ENCODE results near the gene HOXA3. TPM values are rescaled to one million over a fixed set of nuclear protein-coding genes. Genes with fewer than 3 reads are reported as not detected.
A peak's percentile ranks its signal among the peaks of the same experiment; 100 is the strongest.

HOXA3 gene
- total and polyA plus RNA-seq, 10 of the 15 experiments (the other 5 are each of a cell fraction or from before 2014, with no cell fraction given): 0.05 TPM; not detected in 9

DNA sequence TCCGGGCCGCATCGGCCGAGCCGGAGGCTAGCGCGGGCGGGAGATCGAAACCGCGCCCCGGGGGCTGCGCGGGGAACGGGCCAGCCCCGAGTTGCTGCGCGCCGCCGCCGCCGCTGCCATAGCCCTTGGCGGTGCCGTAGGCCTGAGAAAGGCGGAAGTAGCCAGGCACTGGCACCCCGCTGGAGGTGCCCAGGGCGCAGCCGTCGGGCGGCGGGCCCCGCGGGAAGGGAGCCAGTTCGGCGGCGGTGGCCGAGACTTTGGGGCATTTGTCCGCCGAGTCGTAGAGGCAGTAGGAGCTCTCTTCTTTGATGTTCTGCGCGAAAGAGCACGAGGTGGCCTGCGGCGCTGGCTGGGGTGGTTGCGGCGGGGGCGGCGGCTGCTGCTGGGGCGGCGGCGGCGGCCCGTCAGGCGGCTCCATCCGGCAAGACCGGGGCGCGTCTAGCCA lies 21.1 kb upstream of the HOXA3 start:
- ChIA-PET CTCF (no interaction called here), RAD21 (ENCODE audit: unreplicated experiment) (interaction anchor here (0.8 kb wide), 1 partner anchor 15 kb away, joined by 3 read pairs; no protein-coding TSS in a partner anchor), SMC1A (ENCODE audit: uncharacterized antibody, unreplicated experiment) (no interaction called here), POLR2A (no interaction called here)
- Histone ChIP-seq H4K20me1 (ENCODE audit: control insufficient read depth, insufficient read depth) (no peaks in the 10 kb centered on the region), H2AFZ (ENCODE audit: control insufficient read depth, low read depth, low read length) (no peak overlapping the region), H3K27ac (ENCODE audit: control insufficient read depth, insufficient read depth) (no peak overlapping the region), H3K4me2 (ENCODE audit: control insufficient read depth, insufficient read depth) (0 out of 2 replicates have a peak overlapping the region, but pooled peaks have one; percentile 3), H3K79me2 (ENCODE audit: control insufficient read depth, insufficient read depth, low read length) (no peaks in the 10 kb centered on the region), H3K9me3 (replicated peaks; ENCODE audit: control insufficient read depth, insufficient read depth, low read length) (no peaks in the 10 kb centered on the region; the same call in 2 of the 3 replicates), H3K4me3 (no peak overlapping the region), H3K9ac (ENCODE audit: control insufficient read depth, insufficient read depth, low read length) (no peak overlapping the region), H3K27me3 (replicated peaks in 1 of 2; ENCODE audit: control insufficient read depth in 2 of 2, insufficient read depth in 2 of 2, low read length in 1 of 2) (peaks cover 20 to 27% of the 10 kb centered on the region in 2 experiments), H3K4me1 (ENCODE audit: control insufficient read depth, insufficient read depth, low read length) (no peaks in the 10 kb centered on the region), H3K36me3 (ENCODE audit: control insufficient read depth in 2 of 2, insufficient read depth in 2 of 2, low read length in 1 of 2) (no peaks in the 10 kb centered on the region; a peak in 1 of 4 replicates)
- TF ChIP-seq POU2F2 (IDR thresholded peaks at IDR 0.05; ENCODE audit: borderline replicate concordance, low read depth, low read length) (no peak), JUND (IDR thresholded peaks at IDR 0.05; ENCODE audit: low read depth, low read length) (no peak), SUZ12 (IDR thresholded peaks at IDR 0.05; ENCODE audit: unreplicated experiment) (peak; percentile 99)
- in situ Hi-C loops (cut with MboI): loop anchor here (25.0 kb wide), 1 partner anchor 1086 kb away; no protein-coding TSS in a partner anchor
- DNase-seq (ENCODE audit: low read depth, low spot score) (no peak), ATAC-seq (no peak), FAIRE-seq (no peak)
- 5% methylated on average over 30 of the region's 59 CpGs for WGBS (ENCODE audit: insufficient coverage, insufficient replicate concordance, low lambda C conversion rate, missing lambda C conversion rate)
- intact Hi-C loops (cut with micrococcal nuclease; ENCODE audit: unreplicated experiment): no loop called here
- no TSS peak for BruUV-seq (replicated peaks)

GRCh38 chr7:27172823-27173510 lies 20.6 kb upstream of the HOXA3 start:
- Histone ChIP-seq H3K9me3 (replicated peaks; ENCODE audit: control insufficient read depth, insufficient read depth, low read length) (no peaks in the 10 kb centered on the region; the same call in 2 of the 3 replicates), H3K27me3 (replicated peaks in 1 of 2; ENCODE audit: control insufficient read depth in 2 of 2, insufficient read depth in 2 of 2, low read length in 1 of 2) (peaks cover 24 to 29% of the 10 kb centered on the region in 2 experiments), H3K4me3 (no peak overlapping the region), H3K4me1 (ENCODE audit: control insufficient read depth, insufficient read depth, low read length) (no peaks in the 10 kb centered on the region), H4K20me1 (ENCODE audit: control insufficient read depth, insufficient read depth) (no peaks in the 10 kb centered on the region), H3K27ac (ENCODE audit: control insufficient read depth, insufficient read depth) (no peak overlapping the region), H3K36me3 (ENCODE audit: control insufficient read depth in 2 of 2, insufficient read depth in 2 of 2, low read length in 1 of 2) (no peaks in the 10 kb centered on the region; a peak in 1 of 4 replicates), H3K79me2 (ENCODE audit: control insufficient read depth, insufficient read depth, low read length) (no peaks in the 10 kb centered on the region), H3K9ac (ENCODE audit: control insufficient read depth, insufficient read depth, low read length) (no peak overlapping the region), H2AFZ (ENCODE audit: control insufficient read depth, low read depth, low read length) (no peak overlapping the region), H3K4me2 (ENCODE audit: control insufficient read depth, insufficient read depth) (0 out of 2 replicates have a peak overlapping the region, but pooled peaks have one; percentile 9)
- WGBS (ENCODE audit: insufficient coverage, insufficient replicate concordance, low lambda C conversion rate, missing lambda C conversion rate): 17% methylated on average over 40 of the region's 58 CpGs
- RAD21 ChIA-PET (ENCODE audit: unreplicated experiment): interaction anchor here (0.8 kb wide), 1 partner anchor 14 kb away, joined by 3 read pairs; no protein-coding TSS in a partner anchor
- FAIRE-seq (no peak), ATAC-seq (no peak), DNase-seq (ENCODE audit: low read depth, low spot score) (no peak)
- CTCF ChIA-PET: no interaction called here
- intact Hi-C loops (cut with micrococcal nuclease; ENCODE audit: unreplicated experiment): no loop called here
- in situ Hi-C loops (cut with MboI): loop anchor here (25.0 kb wide), 1 partner anchor 1086 kb away; no protein-coding TSS in a partner anchor
- SMC1A ChIA-PET (ENCODE audit: uncharacterized antibody, unreplicated experiment): no interaction called here
- no TSS peak for BruUV-seq (replicated peaks)
- POLR2A ChIA-PET: no interaction called here
- no peak for TF ChIP-seq ZNF622 (IDR thresholded peaks at IDR 0.05)
- no peak for TF ChIP-seq CBFB (IDR thresholded peaks at IDR 0.05; ENCODE audit: low read depth)
- TF ChIP-seq SIN3A (IDR thresholded peaks at IDR 0.05; ENCODE audit: low read depth, low read length): no peak
- no peak for TF ChIP-seq RELA (IDR thresholded peaks at IDR 0.05; ENCODE audit: borderline replicate concordance, partially characterized antibody)
- no peak for TF ChIP-seq ZNF207 (IDR thresholded peaks at IDR 0.05; ENCODE audit: borderline replicate concordance)
- TF ChIP-seq, protein P1, sequence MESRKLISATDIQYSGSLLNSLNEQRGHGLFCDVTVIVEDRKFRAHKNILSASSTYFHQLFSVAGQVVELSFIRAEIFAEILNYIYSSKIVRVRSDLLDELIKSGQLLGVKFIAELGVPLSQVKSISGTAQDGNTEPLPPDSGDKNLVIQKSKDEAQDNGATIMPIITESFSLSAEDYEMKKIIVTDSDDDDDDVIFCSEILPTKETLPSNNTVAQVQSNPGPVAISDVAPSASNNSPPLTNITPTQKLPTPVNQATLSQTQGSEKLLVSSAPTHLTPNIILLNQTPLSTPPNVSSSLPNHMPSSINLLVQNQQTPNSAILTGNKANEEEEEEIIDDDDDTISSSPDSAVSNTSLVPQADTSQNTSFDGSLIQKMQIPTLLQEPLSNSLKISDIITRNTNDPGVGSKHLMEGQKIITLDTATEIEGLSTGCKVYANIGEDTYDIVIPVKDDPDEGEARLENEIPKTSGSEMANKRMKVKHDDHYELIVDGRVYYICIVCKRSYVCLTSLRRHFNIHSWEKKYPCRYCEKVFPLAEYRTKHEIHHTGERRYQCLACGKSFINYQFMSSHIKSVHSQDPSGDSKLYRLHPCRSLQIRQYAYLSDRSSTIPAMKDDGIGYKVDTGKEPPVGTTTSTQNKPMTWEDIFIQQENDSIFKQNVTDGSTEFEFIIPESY (IDR thresholded peaks at IDR 0.05): no peak
- no peak for TF ChIP-seq MYB (IDR thresholded peaks at IDR 0.05; ENCODE audit: borderline replicate concordance, low read depth, low read length)
- no peak for TF ChIP-seq TCF12 (IDR thresholded peaks at IDR 0.05; ENCODE audit: low read depth, low read length)
- no peak for TF ChIP-seq CBX5 (IDR thresholded peaks at IDR 0.05; ENCODE audit: low read depth)
- TF ChIP-seq CBX3 (IDR thresholded peaks at IDR 0.05; ENCODE audit: borderline replicate concordance, low read depth): no peak
- TF ChIP-seq ETV6 (conservative IDR thresholded peaks at IDR 0.05 in 1 of 2, IDR thresholded peaks at IDR 0.05 in 1 of 2; ENCODE audit: borderline replicate concordance in 1 of 2, low read depth in 1 of 2): no peak
- TF ChIP-seq BHLHE40 (IDR thresholded peaks at IDR 0.05; ENCODE audit: borderline replicate concordance in 1 of 2, low read depth in 2 of 2, low read length in 1 of 2): no peak

All from GM12878 (cell line).